Aorta (tissue), 5 donors: ENCODE measurements around the gene PSMD1. TPM values are rescaled to one million over a fixed set of nuclear protein-coding genes. Genes with fewer than 3 reads are reported as not detected.

ENCODE experiments used
- ATAC-seq: fragments of 200-7000 bp; cut with Tn5 transposase; one replicate; pipeline ENCODE4 v1.9.1; 2022; ENCODE audit warnings: moderate library complexity; ENCODE audit not compliant: low FRiP score
- DNase-seq, 2 donors: peaks; one replicate each; pipeline ENCODE4 v3.0.0-alpha.2; 2020
- H3K27ac ChIP-seq, 2 donors: one replicate each; pipeline ENCODE4 v1.5.1; 2013; ENCODE audit warnings: low read length in 2 of 2, mild to moderate bottlenecking in 2 of 2, moderate library complexity in 2 of 2, control low read depth in 1 of 2, inconsistent platforms in 1 of 2, low read depth in 1 of 2
- H3K27me3 ChIP-seq, 2 donors: one replicate each; pipeline ENCODE4 v1.6.1; 2013; ENCODE audit warnings: control low read depth in 1 of 2, low read length in 1 of 2, mild to moderate bottlenecking in 1 of 2, moderate library complexity in 1 of 2; ENCODE audit not compliant: insufficient read depth in 2 of 2, control insufficient read depth in 1 of 2
- H3K36me3 ChIP-seq, 2 donors: one replicate each; pipeline ENCODE4 v1.6.1; 2013; ENCODE audit warnings: control low read depth in 1 of 2, low read length in 1 of 2, mild to moderate bottlenecking in 1 of 2; ENCODE audit not compliant: insufficient read depth in 2 of 2, control insufficient read depth in 1 of 2
- H3K4me1 ChIP-seq, 2 donors: one replicate each; pipeline ENCODE4 v1.6.1; 2013; ENCODE audit warnings: low read length in 2 of 2, control low read depth in 1 of 2, mild to moderate bottlenecking in 1 of 2, moderate library complexity in 1 of 2; ENCODE audit not compliant: insufficient read depth in 2 of 2, control insufficient read depth in 1 of 2
- H3K4me3 ChIP-seq, 2 donors: one replicate each; pipeline ENCODE4 v1.5.1; 2013; ENCODE audit warnings: low read length in 2 of 2, control low read depth in 1 of 2, mild to moderate bottlenecking in 1 of 2
- H3K9me3 ChIP-seq: one replicate; pipeline ENCODE4 v1.6.1; 2013; ENCODE audit warnings: mild to moderate bottlenecking, low read length; ENCODE audit not compliant: control insufficient read depth
- WGBS, 2 donors: extraction: QIAGEN DNeasy Blood & Tissue Kit; methylation state at CpG; one replicate each; pipeline ENCODE4 v1.1.7; 2013; 5-methylcytosine and 5-hydroxymethylcytosine counted together
- intact Hi-C, 2 donors: fragments of 100-400 bp; cut with DNase I; formaldehyde crosslinking; loops; one replicate each; pipeline versions ENCODE4 v1.14.2 to v1.15.0; 2022
- polyA plus RNA-seq, 2 donors: library from polyadenylated mRNA; stranded (reverse); fragments of 200-250 nt; gene quantifications; one replicate each; pipeline ENCODE4 v1.2.3, GENCODE V29; 2013
- total RNA-seq, 2 donors: library from RNA; stranded (reverse); fragmentation: NEBNext Ultra II Directional; extraction: Animal tissue kit (Norgen Biotek cat#: 25700); gene quantifications; one replicate each; pipeline ENCODE4 v1.2.1, GENCODE V29; 2021
- donor health status: healthy with polysubstance abuse.
- donor health status: Bipolar disorder and iron deficiency.
- donor health status: DM: no; HTN: no; CAD: no.
- donor health status: DM: no; HTN: no; CAD: no.
- donor health status: DM: yes; HTN: yes; CAD: no.

Gene PSMD1
- total and polyA plus RNA-seq, 4 donors = 27.8 to 69.7 (median 51.5) TPM

GRCh38 chr2:231113489-231113888, 56.8 kb downstream of the PSMD1 start:
- Histone ChIP-seq H3K9me3 (no peaks in the 10 kb centered on the region), H3K4me3 (no peak overlapping the region), H3K36me3 (peaks cover 2 to 5% of the 10 kb centered on the region in 2 donors), H3K27ac (no peak overlapping the region), H3K4me1 (peaks cover 0 to 4% of the 10 kb centered on the region in 2 donors), H3K27me3 (no peaks in the 10 kb centered on the region)
- intact Hi-C loops = no loop called here
- no peak for ATAC-seq
- DNase-seq = no peak
- 93 to 95% methylated on average over 5 of the region's 5 CpGs for WGBS, 2 donors

- no peaks in the 10 kb centered on the region for H3K9me3 ChIP-seq
- no peaks in the 10 kb centered on the region for H3K27me3 ChIP-seq
- H3K36me3 ChIP-seq = no peaks in the 10 kb centered on the region
- intact Hi-C loops = no loop called here
- H3K4me3 ChIP-seq = no peak overlapping the region
- H3K4me1 ChIP-seq = peaks cover 0 to 4% of the 10 kb centered on the region in 2 donors
- no peak overlapping the region for H3K27ac ChIP-seq
- WGBS, 2 donors = 88 to 91% methylated on average over 2 of the region's 2 CpGs
- ATAC-seq (no peak), DNase-seq (no peak)
Measured at GRCh38 chr2:231115651-231116050, 59.0 kb downstream of the PSMD1 start.

GRCh38 chr2:231117148-231117547, 60.5 kb downstream of the PSMD1 start:
- intact Hi-C loops = no loop called here
- Histone ChIP-seq H3K27ac (no peak overlapping the region), H3K27me3 (no peaks in the 10 kb centered on the region), H3K4me3 (no peak overlapping the region), H3K4me1 (peaks cover 0 to 3% of the 10 kb centered on the region in 2 donors), H3K36me3 (no peaks in the 10 kb centered on the region), H3K9me3 (no peaks in the 10 kb centered on the region)
- DNase-seq (no peak), ATAC-seq (no peak)
- WGBS, 2 donors = 43% methylated on average over 1 of the region's 1 CpG

DNA sequence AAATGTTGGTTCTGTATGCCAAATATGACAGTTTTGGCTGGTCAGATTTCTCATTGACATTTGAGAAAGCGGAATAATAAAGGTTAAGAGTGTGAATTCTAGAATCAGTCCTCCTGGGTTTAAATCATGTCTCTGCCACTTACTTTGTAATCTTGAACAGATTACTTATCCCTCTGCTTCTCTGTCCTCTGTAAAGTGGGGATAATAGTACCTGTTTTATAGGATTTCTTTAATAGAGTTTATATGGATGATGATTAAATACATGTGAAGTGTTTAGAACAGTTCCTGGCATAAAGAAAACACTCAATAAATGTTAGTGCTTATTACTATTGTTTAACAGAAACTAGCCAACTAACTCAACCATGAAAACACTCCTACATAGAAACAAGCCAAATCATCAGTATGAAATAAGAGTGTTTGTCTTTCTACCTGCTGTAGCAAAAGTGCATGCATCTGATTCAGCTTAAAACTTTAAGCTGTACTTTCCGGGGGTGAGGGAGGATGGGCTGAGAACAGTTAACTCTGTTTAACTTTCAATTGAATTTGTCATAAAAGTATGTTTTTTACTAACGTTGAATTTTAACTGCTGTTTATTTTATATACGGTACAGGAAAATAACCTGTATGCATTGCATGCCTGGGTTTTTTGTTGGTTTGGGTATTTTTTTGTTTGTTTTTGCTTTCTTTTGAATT, 61.4 kb downstream of the PSMD1 start:
- Histone ChIP-seq H3K36me3 (no peaks in the 10 kb centered on the region), H3K4me1 (no peaks in the 10 kb centered on the region), H3K9me3 (no peaks in the 10 kb centered on the region), H3K27ac (no peak overlapping the region), H3K4me3 (no peak overlapping the region), H3K27me3 (no peaks in the 10 kb centered on the region)
- 63 to 68% methylated on average over 4 of the region's 4 CpGs for WGBS, 2 donors
- DNase-seq (no peak), ATAC-seq (no peak)
- intact Hi-C loops = no loop called here

DNA sequence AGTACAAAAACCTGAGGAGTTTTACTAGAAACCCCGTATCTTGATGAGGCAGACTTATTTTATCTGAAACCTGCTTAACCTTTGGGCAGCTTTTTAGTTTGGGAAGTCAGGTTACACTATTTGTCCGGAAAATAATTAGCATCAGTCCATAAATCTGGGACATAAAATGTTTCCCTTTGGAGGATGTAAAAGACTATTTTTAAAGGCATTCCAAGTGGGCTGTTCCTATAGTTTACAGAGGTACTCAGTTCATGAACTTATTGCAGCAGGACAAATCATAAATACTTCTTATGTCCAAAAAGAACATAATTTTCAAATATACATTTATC, 61.9 kb downstream of the PSMD1 start:
- DNase-seq = no peak
- no peaks in the 10 kb centered on the region for H3K27me3 ChIP-seq
- no peaks in the 10 kb centered on the region for H3K4me1 ChIP-seq
- intact Hi-C loops = no loop called here
- no peaks in the 10 kb centered on the region for H3K36me3 ChIP-seq
- 78 to 83% methylated on average over 2 of the region's 2 CpGs for WGBS, 2 donors
- no peak overlapping the region for H3K27ac ChIP-seq
- no peaks in the 10 kb centered on the region for H3K9me3 ChIP-seq
- no peak for ATAC-seq
- no peak overlapping the region for H3K4me3 ChIP-seq

- Histone ChIP-seq H3K27ac (no peak overlapping the region), H3K4me3 (no peak overlapping the region), H3K9me3 (no peaks in the 10 kb centered on the region), H3K27me3 (no peaks in the 10 kb centered on the region), H3K36me3 (no peaks in the 10 kb centered on the region), H3K4me1 (no peaks in the 10 kb centered on the region)
- no peak for DNase-seq
- 77 to 78% methylated on average over 4 of the region's 4 CpGs for WGBS, 2 donors
- ATAC-seq = no peak
- intact Hi-C loops = no loop called here
Measured at GRCh38 chr2:231123362-231123898, 66.8 kb downstream of the PSMD1 start.

- Histone ChIP-seq H3K27ac (no peak within 1 kb of the TSS), H3K9me3 (no peaks in the 10 kb centered on the region), H3K4me3 (no peak within 1 kb of the TSS), H3K36me3 (no peaks in the 10 kb centered on the region), H3K27me3 (no peaks in the 10 kb centered on the region), H3K4me1 (no peaks in the 10 kb centered on the region)
- 46 to 61% methylated on average over 5 of the region's 5 CpGs for WGBS, 2 donors
- no peak for DNase-seq
- intact Hi-C loops = loop anchor here in 1 of 2 donors (5.0 kb wide), 1 partner anchor 37 kb away; no protein-coding TSS in a partner anchor
- no peak for ATAC-seq
Measured at GRCh38 chr2:231124838-231125568, 68.3 kb downstream of the PSMD1 start, which contains the start of gene HTR2B. TSS of gene HTR2B (minus strand) at chr2:231125042. CDS start at chr2:231123764, 1,278 bp downstream.

DNA sequence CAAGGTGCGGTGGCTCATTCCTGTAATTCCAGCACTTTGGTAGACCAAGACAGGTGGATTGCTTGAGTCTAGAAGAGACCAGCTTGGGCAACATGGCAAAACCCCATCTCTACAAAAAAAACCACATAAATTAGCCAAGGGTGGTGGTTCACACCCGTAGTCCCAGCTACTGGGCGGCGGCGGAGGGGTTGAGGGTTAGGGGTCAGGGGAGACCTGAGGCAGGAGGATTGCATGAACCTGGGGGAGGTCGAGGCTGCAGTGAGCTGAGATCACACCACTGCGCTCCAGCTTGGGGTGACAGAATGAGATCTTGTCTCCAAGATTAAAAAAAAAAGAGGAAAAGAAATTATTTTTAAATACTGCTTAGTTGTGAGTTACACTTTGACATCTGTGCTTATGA, 69.5 kb downstream of the PSMD1 start:
- Histone ChIP-seq H3K36me3 (no peaks in the 10 kb centered on the region), H3K27ac (no peak overlapping the region), H3K27me3 (no peaks in the 10 kb centered on the region), H3K4me1 (no peaks in the 10 kb centered on the region), H3K9me3 (no peaks in the 10 kb centered on the region), H3K4me3 (no peak overlapping the region)
- intact Hi-C loops = loop anchor here in 1 of 2 donors (5.0 kb wide), 1 partner anchor 36 kb away; no protein-coding TSS in a partner anchor
- DNase-seq = no peak
- ATAC-seq = no peak
- 97 to 98% methylated on average over 7 of the region's 7 CpGs for WGBS, 2 donors
